Heart left ventricle (tissue), 13 donors: ENCODE results near the gene CARD10.

Experiments used
- POLR2A ChIP-seq, 2 donors: fragments of 450-650 bp; IDR thresholded peaks; one replicate each; pipeline ENCODE4 v1.6.1; 2017; ENCODE audit warnings: antibody characterized with exemption in 2 of 2, mild to moderate bottlenecking in 2 of 2, moderate library complexity in 2 of 2
- TF ChIP-seq, protein P1 (sequence below), 12 donors: fragments of 200-600 bp; sonication (generic) in 4 of 12; IDR thresholded peaks; one replicate each; pipeline versions ENCODE4 v1.5.0 to v1.8.0; 2018 to 2022; ENCODE audit warnings: antibody characterized with exemption in 12 of 12, mild to moderate bottlenecking in 5 of 12
- donor health status: ischemic (EF 13 %, LVEDD 7.1; RV severe dilation, severe dysfunction).
- donor health status: DM: no; HTN: yes; CAD: no.
- donor health status: DM: no; HTN: no; CAD: no.
- donor health status: ischemic (EF 25% LVEDD 6.9; RV normal size, moderate dysfunction).
- donor health status: ischemic (EF 25% LVEDD 5.7; RV mildly dilated, moderate dysfunction).
- donor health status: ischemic (EF 35%, LVEDD 5.7; RV mildly dilated, moderate dysfunction).
- donor health status: nonischemic (EF 11% LVEDD 7.7; RV severe dilation, severe dysfunction).
- donor health status: DM: yes; HTN: yes; CAD: no.
- donor health status: PGD.
- donor health status: ischemic (EF 29% LVEDD 5.4; RV normal size, mild dysfunction).
- donor health status: nonischemic (EF 23%, LVEDD 6.1; RV moderate dilation, normal function).

DNA sequence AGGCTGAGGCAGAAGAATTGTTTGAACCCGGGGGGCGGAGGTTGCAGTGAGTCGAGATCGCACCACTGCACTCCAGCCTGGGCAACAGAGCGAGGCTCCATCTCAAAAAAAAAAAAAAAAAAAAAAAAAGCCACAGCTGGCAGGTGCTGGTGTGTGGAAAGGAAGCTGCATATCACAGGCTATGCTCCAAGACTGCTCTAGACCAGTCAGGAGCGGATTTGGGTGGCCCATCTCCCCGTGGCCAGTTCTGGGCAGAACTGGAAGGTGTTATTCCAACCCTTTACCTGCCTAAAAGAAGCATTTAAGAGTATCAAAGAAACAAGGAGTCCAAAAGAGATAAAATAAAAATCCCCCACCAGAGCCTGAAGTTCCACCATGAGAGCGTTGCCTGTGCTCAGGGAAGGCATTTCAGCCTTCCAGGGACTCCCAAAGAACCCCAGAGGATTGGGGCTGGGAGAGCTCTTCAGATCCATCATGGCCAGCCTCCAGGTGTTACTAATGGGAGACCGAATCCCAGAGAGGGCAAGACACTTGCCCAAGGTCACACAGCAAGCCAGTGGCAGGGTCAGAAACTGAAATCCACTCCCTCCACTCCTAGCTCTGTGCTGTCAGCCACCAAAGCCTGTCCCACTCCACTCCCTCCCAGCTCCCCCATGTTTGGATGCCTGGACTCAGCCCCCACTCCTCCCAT, 47.3 kb downstream of the CARD10 start:
- TF ChIP-seq, protein P1, sequence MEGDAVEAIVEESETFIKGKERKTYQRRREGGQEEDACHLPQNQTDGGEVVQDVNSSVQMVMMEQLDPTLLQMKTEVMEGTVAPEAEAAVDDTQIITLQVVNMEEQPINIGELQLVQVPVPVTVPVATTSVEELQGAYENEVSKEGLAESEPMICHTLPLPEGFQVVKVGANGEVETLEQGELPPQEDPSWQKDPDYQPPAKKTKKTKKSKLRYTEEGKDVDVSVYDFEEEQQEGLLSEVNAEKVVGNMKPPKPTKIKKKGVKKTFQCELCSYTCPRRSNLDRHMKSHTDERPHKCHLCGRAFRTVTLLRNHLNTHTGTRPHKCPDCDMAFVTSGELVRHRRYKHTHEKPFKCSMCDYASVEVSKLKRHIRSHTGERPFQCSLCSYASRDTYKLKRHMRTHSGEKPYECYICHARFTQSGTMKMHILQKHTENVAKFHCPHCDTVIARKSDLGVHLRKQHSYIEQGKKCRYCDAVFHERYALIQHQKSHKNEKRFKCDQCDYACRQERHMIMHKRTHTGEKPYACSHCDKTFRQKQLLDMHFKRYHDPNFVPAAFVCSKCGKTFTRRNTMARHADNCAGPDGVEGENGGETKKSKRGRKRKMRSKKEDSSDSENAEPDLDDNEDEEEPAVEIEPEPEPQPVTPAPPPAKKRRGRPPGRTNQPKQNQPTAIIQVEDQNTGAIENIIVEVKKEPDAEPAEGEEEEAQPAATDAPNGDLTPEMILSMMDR (IDR thresholded peaks at IDR 0.05), result no peak
- TF ChIP-seq POLR2A (IDR thresholded peaks at IDR 0.05), result no peak
